Neural cell (in vitro differentiated cells): ENCODE data around the gene MRPL12. TPM values are rescaled to one million over a fixed set of nuclear protein-coding genes. Genes with fewer than 3 reads are reported as not detected.

Source experiments
- H2AFZ ChIP-seq: fragments of 200-600, 300-800 bp; sonication (generic), shearing (Covaris generic); 2 replicates; pipeline ENCODE4 v1.6.0; 2014; ENCODE audit warnings: low read depth, mild to moderate bottlenecking, antibody characterized with exemption, low read length, moderate library complexity
- H3F3A ChIP-seq: fragments of 200-600 bp; shearing (Covaris generic); 2 replicates; pipeline ENCODE4 v1.6.1; 2016; ENCODE audit warnings: mild to moderate bottlenecking, moderate library complexity, mixed read lengths, antibody characterized with exemption, low read length; ENCODE audit not compliant: insufficient read depth, poor library complexity, severe bottlenecking
- H3K27ac ChIP-seq: fragments of 200-600, 300-800 bp; sonication (generic), shearing (Covaris generic); 2 replicates; pipeline ENCODE4 v1.5.1; 2014; ENCODE audit warnings: mild to moderate bottlenecking, low read length, moderate library complexity
- H3K27me3 ChIP-seq: fragments of 300-800, 200-600 bp; sonication (generic), shearing (Covaris generic); 2 replicates; pipeline ENCODE4 v1.6.0; 2014; ENCODE audit warnings: mild to moderate bottlenecking, low read depth, low read length, moderate library complexity; ENCODE audit not compliant: insufficient read depth
- H3K36me3 ChIP-seq: fragments of 300-800, 200-600 bp; sonication (generic), shearing (Covaris generic); 2 replicates; pipeline ENCODE4 v1.5.1; 2014; ENCODE audit warnings: mild to moderate bottlenecking, antibody characterized with exemption, low read length, moderate library complexity; ENCODE audit not compliant: insufficient read depth
- H3K4me2 ChIP-seq: fragments of 300-800, 200-600 bp; sonication (generic), shearing (Covaris generic); 2 replicates; pipeline ENCODE4 v1.6.0; 2014; ENCODE audit warnings: mild to moderate bottlenecking, low read length
- H3K4me3 ChIP-seq: fragments of 300-800, 200-600 bp; sonication (generic), shearing (Covaris generic); 2 replicates; pipeline ENCODE4 v1.5.1; 2014; ENCODE audit warnings: mild to moderate bottlenecking, low read length, moderate library complexity
- H3K79me2 ChIP-seq: fragments of 200-600 bp; shearing (Covaris generic); replicated peaks from 2 replicates; pipeline ENCODE4 v1.6.0; 2014; ENCODE audit warnings: mild to moderate bottlenecking, low read length, moderate library complexity; ENCODE audit not compliant: insufficient read depth
- H3K9ac ChIP-seq: fragments of 300-800, 200-600 bp; sonication (generic), shearing (Covaris generic); 2 replicates; pipeline ENCODE4 v1.6.1; 2016; ENCODE audit warnings: mild to moderate bottlenecking, low read length, mixed read lengths
- H3K9me2 ChIP-seq: fragments of 200-600 bp; shearing (Covaris generic); 2 replicates; pipeline ENCODE4 v1.6.1; 2016; ENCODE audit warnings: mild to moderate bottlenecking, low read length, mixed read lengths; ENCODE audit not compliant: insufficient read depth
- H3K9me3 ChIP-seq: fragments of 200-600, 300-800 bp; sonication (generic), shearing (Covaris generic); 2 replicates; pipeline ENCODE4 v1.6.1; 2016; ENCODE audit warnings: mild to moderate bottlenecking, mixed run types, low read length, moderate library complexity, mixed read lengths
- H4K20me1 ChIP-seq: fragments of 200-600 bp; shearing (Covaris generic); 2 replicates; pipeline ENCODE4 v1.6.1; 2016; ENCODE audit warnings: mild to moderate bottlenecking, mixed run types; ENCODE audit not compliant: insufficient read depth
- CTCF ChIP-seq: fragments of 450-650 bp; IDR thresholded peaks from 2 replicates; pipeline ENCODE4 v1.5.1; 2014; ENCODE audit warnings: antibody characterized with exemption, mild to moderate bottlenecking, moderate library complexity; ENCODE audit not compliant: poor library complexity, severe bottlenecking
- EP300 ChIP-seq: fragments of 450-650 bp; conservative IDR thresholded peaks from 2 replicates; pipeline ENCODE4 v1.6.1; 2014; ENCODE audit warnings: antibody characterized with exemption, mild to moderate bottlenecking, moderate library complexity; ENCODE audit not compliant: poor library complexity, severe bottlenecking
- EZH2 ChIP-seq: fragments of 200-600, 300-800 bp; shearing (Covaris generic), sonication (generic); IDR thresholded peaks from 2 replicates; pipeline ENCODE4 v1.6.1; 2014; ENCODE audit warnings: antibody characterized with exemption, low read length, borderline replicate concordance, mild to moderate bottlenecking; ENCODE audit not compliant: insufficient read depth, poor library complexity, severe bottlenecking
- MXI1 ChIP-seq: fragments of 450-650 bp; conservative IDR thresholded peaks from 2 replicates; pipeline ENCODE4 v1.6.1; 2014; ENCODE audit warnings: antibody characterized with exemption, mild to moderate bottlenecking; ENCODE audit not compliant: poor library complexity, severe bottlenecking
- POLR2AphosphoS5 ChIP-seq: IDR thresholded peaks from 2 replicates; pipeline ENCODE4 v1.6.1; 2012
- RAD21 ChIP-seq: fragments of 450-650 bp; conservative IDR thresholded peaks from 2 replicates; pipeline ENCODE4 v1.6.1; 2014; ENCODE audit warnings: antibody characterized with exemption, mild to moderate bottlenecking, moderate library complexity
- REST ChIP-seq: IDR thresholded peaks from 2 replicates; pipeline ENCODE4 v1.6.1; 2012; ENCODE audit warnings: borderline replicate concordance
- SMC3 ChIP-seq: fragments of 450-650 bp; conservative IDR thresholded peaks from 2 replicates; pipeline ENCODE4 v1.6.1; 2014; ENCODE audit warnings: antibody characterized with exemption, mild to moderate bottlenecking, moderate library complexity; ENCODE audit not compliant: poor library complexity
- TAF1 ChIP-seq: IDR thresholded peaks from 2 replicates; pipeline ENCODE4 v1.6.1; 2012; ENCODE audit warnings: low read depth
- polyA plus RNA-seq: library from polyadenylated mRNA; depleted of rRNA; stranded (reverse); fragments of >200 nt; gene quantifications from 2 replicates; pipeline ENCODE4 v1.2.3, GENCODE V29; 2014

MRPL12 gene
- polyA plus RNA-seq, 1 donor from 2014 or later = 10.4 TPM

DNA sequence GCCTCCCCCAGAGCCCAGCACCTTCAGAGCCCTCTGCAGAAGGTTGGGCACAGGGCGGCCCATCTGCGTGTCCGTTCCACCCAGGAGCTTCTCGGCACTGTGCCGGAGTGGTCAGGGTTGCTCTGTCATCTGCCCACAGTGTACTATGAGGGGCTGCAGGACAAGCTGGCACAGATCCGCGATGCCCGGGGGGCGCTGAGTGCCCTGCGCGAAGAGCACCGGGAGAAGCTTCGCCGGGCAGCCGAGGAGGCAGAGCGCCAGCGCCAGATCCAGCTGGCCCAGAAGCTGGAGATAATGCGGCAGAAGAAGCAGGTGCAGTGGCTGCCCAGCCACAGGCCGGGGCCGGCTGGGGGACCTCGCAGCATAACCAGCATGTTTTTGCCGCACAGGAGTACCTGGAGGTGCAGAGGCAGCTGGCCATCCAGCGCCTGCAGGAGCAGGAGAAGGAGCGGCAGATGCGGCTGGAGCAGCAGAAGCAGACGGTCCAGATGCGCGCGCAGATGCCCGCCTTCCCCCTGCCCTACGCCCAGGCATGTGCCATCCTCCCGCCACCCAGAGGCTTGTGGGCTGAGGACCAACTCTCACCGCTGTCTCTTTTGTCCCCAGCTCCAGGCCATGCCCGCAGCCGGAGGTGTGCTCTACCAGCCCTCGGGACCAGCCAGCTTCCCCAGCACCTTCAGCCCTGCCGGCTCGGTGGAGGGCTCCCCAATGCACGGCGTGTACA, 6.8 kb upstream of the MRPL12 start:
- Histone ChIP-seq H3K27ac (no peak overlapping the region), H3K9ac (no peak overlapping the region), H3K4me3 (no peak overlapping the region), H2AFZ (no peak overlapping the region), H3F3A (no peaks in the 10 kb centered on the region), H3K27me3 (no peaks in the 10 kb centered on the region), H3K4me2 (no peak overlapping the region), H3K9me3 (no peaks in the 10 kb centered on the region), H4K20me1 (no peaks in the 10 kb centered on the region), H3K9me2 (no peaks in the 10 kb centered on the region), H3K79me2 (no peaks in the 10 kb centered on the region), H3K36me3 (peaks cover 5% of the 10 kb centered on the region)
- no peak for TF ChIP-seq EP300
- TF ChIP-seq EZH2 = no peak
- no peak for TF ChIP-seq POLR2AphosphoS5
- TF ChIP-seq REST = no peak
- no peak for TF ChIP-seq RAD21
- no peak for TF ChIP-seq MXI1
- no peak for TF ChIP-seq SMC3
- TF ChIP-seq CTCF = no peak
- no peak for TF ChIP-seq TAF1

DNA sequence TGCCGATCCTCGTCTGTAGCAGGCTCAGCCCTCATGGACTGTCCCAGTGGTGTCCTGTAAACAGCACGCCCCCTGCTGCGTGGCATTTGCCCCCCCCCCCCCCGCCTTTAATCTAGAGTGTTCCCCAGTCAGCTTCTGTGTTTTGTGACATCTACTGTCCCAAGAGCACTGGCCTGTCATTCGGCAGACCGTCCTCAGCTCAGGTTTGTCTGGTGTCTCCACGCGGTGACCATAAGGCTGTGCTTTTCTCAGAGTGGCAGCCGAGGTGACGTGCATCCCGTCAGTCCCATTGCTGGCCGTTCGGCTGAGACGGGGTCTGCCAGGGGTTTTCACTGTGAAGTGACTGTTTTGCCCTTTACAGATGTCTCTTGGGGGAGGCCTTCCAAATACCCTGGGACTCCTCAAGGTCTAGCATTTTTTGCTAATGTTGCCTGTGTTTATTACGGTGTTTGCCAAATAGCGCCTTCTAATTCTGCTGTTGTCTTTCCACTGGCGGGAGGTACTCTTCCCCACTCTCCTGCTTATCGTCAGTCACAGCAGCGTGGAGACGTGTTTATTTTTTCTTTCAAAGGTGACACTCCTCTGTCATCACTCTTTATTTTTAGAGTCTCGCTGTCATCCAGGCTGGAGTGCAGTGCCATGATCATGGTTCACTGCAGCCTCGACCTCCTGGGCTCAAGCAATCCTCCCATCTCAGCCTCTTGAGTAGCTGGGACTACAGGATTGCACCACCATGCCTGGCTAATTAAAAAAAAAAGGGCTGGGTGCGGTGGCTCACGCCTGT, 5.7 kb upstream of the MRPL12 start:
- peaks cover 7% of the 10 kb centered on the region for H3K79me2 ChIP-seq
- no peaks in the 10 kb centered on the region for H4K20me1 ChIP-seq
- no peaks in the 10 kb centered on the region for H3F3A ChIP-seq
- no peak overlapping the region for H3K27ac ChIP-seq
- H3K36me3 ChIP-seq = peaks cover 5% of the 10 kb centered on the region
- H3K27me3 ChIP-seq = no peaks in the 10 kb centered on the region
- no peaks in the 10 kb centered on the region for H3K9me2 ChIP-seq
- H3K4me2 ChIP-seq = no peak overlapping the region
- no peak overlapping the region for H2AFZ ChIP-seq
- H3K4me3 ChIP-seq = no peak overlapping the region
- H3K9ac ChIP-seq = no peak overlapping the region
- TF ChIP-seq EZH2 (no peak), CTCF (no peak), SMC3 (no peak), EP300 (no peak), MXI1 (no peak), TAF1 (no peak), POLR2AphosphoS5 (no peak), RAD21 (no peak), REST (no peak)
- H3K9me3 ChIP-seq = no peaks in the 10 kb centered on the region
